Articular chondrocyte of knee joint (primary cell): ENCODE data around the gene BEND5. TPM values are rescaled to one million over a fixed set of nuclear protein-coding genes. Genes with fewer than 3 reads are reported as not detected.

Source experiments
- total RNA-seq: library from RNA; depleted of rRNA; stranded (reverse); fragments of >200 nt; gene quantifications from 2 replicates; pipeline ENCODE4 v1.2.3, GENCODE V29; 2012

Gene BEND5
- total RNA-seq: 0.11 and 1.0 TPM in 2 replicates

GRCh38 chr1:48776393-48777218 lies at the start of gene BEND5:
Gene BEND5 (minus strand): TSS chr1:48776891. CDS start chr1:48776831, 60 bp downstream.

